Mononuclear cell (primary cell): ENCODE measurements around the gene PPIB. TPM values are rescaled to one million over a fixed set of nuclear protein-coding genes. Genes with fewer than 3 reads are reported as not detected.

ENCODE experiments used
- H3K27me3 ChIP-seq: 2 replicates; pipeline ENCODE4 v1.6.0; 2011; ENCODE audit warnings: low read length, control low read depth; ENCODE audit not compliant: insufficient read depth
- H3K4me1 ChIP-seq: 2 replicates; pipeline ENCODE4 v1.5.1; 2011; ENCODE audit warnings: mild to moderate bottlenecking, low read length, control low read depth; ENCODE audit not compliant: insufficient read depth
- H3K4me3 ChIP-seq: 2 replicates; pipeline ENCODE4 v1.5.1; 2011; ENCODE audit warnings: mild to moderate bottlenecking, low read length, moderate library complexity
- H3K9me3 ChIP-seq: 2 replicates; pipeline ENCODE4 v1.5.1; 2011; ENCODE audit warnings: low read depth, mild to moderate bottlenecking, control low read depth, low read length
- total RNA-seq: library from RNA; depleted of rRNA; stranded (reverse); fragments of >200 nt; gene quantifications from one replicate; pipeline ENCODE4 v1.2.3, GENCODE V29; 2012

The PPIB gene
- total RNA-seq, 1 donor: 219 TPM

DNA sequence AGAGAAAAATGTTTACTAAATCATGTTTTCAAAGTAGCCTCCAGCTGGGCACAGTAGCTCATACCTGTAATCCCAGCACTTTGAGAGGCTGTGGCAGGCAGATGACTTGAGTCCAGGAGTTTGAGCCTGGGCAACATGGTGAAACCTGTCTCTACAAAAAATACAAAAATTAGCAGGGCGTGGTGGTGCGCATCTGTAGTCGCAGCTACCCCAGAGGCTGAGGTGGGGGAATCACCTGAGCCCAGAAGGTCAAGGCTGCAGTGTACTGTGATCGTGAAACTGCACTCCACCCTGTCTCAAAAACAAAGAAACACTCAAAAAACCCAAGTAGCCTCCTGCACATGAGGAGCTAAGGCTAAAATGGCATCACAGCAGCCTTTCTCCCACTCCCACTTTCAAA, 1.6 kb upstream of the PPIB start:
- no peaks in the 10 kb centered on the region for H3K9me3 ChIP-seq
- no peaks in the 10 kb centered on the region for H3K27me3 ChIP-seq
- H3K4me3 ChIP-seq: no peak overlapping the region
- H3K4me1 ChIP-seq: peaks cover 51% of the 10 kb centered on the region

DNA sequence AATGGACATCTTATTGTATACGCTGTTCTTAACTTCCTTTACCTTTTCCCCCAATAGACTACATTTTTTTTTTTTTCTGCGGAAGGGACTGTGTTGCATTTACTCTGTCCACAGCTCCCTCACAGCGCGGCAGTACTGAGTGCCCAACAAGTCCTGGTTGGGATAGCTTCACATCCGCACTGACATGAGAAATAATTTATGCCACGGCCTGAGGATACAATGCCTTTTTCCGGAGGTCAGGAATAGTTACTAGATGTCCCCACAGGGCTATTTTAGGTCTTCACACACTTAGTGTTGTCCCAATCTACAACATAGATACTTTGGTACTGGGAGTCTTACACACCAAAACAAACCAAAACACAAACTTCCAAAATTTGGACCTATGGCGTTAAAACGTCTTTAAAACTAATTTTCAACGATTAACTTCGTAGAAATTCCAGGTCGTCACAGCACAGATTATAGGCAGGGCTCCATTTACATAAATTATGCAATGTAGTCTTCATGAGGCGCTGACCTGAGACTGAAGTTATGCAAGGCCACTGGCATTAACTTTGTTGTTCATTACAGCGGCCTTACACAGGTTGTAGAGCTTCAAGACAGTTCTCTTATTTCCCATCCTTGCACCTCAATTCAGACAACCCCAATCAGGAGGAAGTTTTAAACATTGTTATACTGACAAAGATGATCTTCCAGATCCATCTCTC, 989 bp upstream of the PPIB start:
- Histone ChIP-seq H3K9me3 (no peaks in the 10 kb centered on the region), H3K4me3 (peak overlapping the region; percentile 87), H3K27me3 (no peaks in the 10 kb centered on the region), H3K4me1 (peaks cover 58% of the 10 kb centered on the region)

DNA sequence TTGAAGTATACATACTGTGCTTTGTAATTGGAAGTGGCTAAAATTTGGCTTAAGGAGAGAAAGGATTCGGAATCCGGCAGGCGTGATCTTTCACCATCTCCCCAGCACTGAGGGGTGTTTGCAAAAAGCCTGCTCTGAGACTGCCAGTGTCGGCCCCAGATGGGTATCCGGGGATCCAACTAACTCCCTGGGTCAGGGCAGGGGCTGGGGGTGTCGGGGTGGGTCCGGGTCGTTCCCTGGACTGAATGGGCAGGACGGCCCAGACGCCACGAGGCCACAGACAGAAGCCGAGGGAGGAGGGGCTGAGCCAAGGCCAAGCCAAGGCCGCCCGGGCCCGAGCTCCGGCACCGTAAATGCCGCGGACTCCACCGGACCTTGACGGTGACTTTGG, 349 bp downstream of the PPIB start:
- Histone ChIP-seq H3K9me3 (no peaks in the 10 kb centered on the region), H3K27me3 (no peaks in the 10 kb centered on the region), H3K4me3 (peak overlapping the region; percentile 87), H3K4me1 (peaks cover 68% of the 10 kb centered on the region)

DNA sequence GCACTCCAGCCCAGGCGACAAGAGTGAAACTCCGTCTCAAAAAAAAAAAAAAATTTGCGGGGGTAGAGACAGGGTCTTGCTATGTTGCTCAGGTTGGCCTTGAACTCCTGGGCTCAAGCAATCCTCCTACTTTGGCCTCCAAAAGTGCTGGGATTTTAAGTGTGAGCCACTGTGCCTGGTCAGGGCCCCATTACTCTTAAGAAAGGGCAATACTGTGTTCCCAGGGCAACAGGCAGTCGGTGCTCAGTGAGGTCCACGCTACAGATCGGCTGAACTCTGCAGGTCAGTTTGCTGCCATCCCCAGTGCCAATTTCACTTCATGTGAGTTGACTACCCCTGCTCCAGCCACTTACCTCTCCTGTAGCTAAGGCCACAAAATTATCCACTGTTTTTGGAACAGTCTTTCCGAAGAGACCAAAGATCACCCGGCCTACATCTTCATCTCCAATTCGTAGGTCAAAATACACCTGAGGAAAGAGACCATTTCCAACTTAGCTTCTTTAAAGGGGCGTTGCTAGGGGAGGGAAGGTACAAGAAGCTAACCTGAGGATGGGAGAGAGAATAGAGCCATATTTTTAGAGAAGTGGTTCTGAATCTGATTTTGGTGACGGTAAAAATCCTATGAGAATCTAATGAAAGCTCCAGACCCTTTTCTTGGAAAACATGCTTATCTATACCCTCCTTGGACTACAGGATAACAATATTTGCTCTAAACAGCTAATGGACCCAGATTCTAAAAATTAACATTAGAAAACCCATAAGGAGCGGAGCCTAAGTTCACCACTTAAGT, 939 bp downstream of the PPIB start:
- H3K4me3 ChIP-seq: peak overlapping the region; percentile 87
- H3K9me3 ChIP-seq: no peaks in the 10 kb centered on the region
- H3K27me3 ChIP-seq: no peaks in the 10 kb centered on the region
- H3K4me1 ChIP-seq: peaks cover 68% of the 10 kb centered on the region

DNA sequence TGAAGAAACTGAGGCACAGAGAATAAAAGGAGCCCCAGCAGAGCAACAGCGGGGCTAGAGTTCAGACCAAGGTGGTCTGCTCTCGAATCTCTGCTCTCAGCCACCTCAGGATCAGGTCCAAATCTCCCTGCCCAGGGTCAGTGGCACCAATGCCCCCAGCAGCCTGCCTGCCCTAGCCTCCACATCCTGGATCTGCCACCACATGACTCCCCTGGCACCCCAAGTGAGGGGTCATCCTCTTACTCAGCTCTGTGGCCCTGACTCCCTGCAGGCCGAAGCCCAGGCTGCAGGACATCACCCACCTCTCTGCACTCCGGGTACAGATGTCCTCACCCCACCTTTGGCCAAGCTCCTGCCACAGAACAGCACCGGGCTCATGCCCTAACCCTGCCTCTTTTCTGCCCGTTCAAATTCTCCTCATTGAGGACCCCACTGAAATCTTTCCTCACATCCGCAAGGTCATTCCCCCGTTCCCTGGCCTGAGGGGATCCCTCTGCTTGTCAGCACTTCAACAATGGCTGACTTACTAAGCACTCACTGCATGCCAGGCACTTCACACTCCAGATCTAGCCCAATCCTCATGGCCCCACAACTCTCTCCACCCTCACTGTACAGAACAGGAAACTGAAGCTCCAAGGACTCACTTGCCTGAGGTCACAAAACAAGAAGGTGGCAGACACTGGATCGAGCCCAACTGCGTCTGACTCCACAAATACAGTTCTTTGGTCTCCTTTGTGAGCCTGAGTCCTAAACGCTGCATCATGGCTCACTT, 4.3 kb downstream of the PPIB start:
- Histone ChIP-seq H3K27me3 (no peaks in the 10 kb centered on the region), H3K9me3 (no peaks in the 10 kb centered on the region), H3K4me1 (peaks cover 58% of the 10 kb centered on the region), H3K4me3 (no peak overlapping the region)

DNA sequence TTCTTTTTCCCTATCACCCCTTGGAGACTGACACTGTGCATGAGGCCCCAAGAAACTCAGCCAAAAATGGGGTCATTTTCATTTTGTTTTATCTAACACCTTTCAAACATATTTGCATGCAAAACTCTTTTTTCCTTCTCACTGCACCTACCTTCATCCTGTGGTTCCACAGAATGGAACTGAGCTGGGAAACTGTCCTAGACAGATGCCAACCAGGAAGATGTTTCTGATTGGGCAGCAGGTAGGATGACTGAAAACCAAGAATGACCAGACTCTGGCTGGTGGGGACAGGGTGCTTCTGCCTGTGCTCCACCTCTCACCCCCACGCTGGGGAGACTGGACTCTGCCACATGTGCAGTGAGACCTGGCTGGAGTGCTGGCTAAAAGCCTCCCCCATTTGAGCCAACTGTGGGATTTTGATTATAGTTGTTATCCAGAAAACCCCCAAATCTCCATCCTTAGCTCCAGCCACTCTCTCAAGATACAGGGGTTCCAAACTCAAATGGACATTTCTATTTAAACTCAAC, 5.2 kb downstream of the PPIB start:
- Histone ChIP-seq H3K9me3 (no peaks in the 10 kb centered on the region), H3K27me3 (peaks cover 7% of the 10 kb centered on the region), H3K4me3 (no peak overlapping the region), H3K4me1 (peaks cover 64% of the 10 kb centered on the region)

DNA sequence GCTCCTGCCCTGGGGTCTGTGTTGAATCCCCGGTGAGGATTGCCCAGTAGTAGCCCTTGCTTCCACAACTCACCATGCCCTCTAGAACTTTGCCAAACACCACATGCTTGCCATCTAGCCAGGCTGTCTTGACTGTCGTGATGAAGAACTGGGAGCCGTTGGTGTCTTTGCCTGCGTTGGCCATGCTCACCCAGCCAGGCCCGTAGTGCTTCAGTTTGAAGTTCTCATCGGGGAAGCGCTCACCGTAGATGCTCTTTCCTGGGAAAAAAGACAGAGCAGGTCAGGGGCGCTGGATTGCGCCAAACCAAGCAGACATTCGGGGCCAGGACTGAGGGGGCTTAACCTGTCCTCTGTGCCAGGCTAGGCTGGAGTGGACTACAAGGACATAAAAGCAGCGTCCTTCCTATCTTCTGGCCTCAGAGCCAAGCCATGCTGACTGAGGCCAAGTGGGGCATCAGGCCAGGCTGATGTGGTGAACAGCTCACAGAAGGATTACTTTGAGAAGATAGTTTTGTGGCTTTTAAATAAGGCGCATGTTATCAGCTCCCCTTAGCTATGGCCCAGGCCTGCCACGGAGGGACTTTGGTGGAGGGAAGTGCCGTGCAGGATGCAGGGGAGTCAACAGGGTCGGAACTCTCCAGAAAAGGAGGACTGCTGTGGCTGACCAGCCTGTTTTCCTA, 6.0 kb downstream of the PPIB start:
- Histone ChIP-seq H3K4me3 (no peak overlapping the region), H3K4me1 (peaks cover 67% of the 10 kb centered on the region), H3K27me3 (peaks cover 16% of the 10 kb centered on the region), H3K9me3 (no peaks in the 10 kb centered on the region)

DNA sequence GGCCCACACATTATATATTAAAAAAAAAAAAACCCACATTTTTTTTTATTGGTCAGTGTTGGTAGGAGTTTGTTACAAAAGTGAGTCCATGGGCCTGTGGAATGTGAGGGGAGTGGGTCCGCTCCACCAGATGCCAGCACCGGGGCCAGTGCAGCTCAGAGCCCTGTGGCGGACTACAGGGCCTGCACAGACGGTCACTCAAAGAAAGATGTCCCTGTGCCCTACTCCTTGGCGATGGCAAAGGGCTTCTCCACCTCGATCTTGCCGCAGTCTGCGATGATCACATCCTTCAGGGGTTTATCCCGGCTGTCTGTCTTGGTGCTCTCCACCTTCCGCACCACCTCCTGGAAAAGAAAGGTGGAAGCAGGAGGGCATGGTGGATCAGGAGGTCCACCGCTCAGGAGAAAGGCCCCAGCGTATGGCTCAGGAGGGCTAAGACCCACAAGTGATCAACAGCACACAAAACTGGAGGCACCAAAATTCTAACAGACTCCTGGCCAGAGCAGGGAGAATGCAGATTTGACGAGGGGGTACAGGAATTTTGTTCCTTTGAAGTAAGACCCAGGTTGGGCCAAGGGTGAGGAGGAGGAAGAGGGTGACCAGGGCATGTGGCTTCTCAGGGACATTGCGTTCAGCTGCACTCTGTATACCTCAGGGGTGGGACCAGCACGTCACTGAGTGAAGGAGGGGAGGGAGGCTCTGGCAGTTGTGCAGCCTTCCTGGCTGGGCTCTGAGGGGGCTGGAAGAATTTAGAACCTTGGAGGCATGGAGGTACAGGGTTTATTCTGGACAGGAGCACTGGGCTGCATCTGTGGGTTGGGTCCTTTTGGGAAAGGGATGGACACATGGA, 6.8 kb downstream of the PPIB start:
- Histone ChIP-seq H3K9me3 (no peaks in the 10 kb centered on the region), H3K4me3 (no peak overlapping the region), H3K4me1 (peaks cover 65% of the 10 kb centered on the region), H3K27me3 (peaks cover 18% of the 10 kb centered on the region)

DNA sequence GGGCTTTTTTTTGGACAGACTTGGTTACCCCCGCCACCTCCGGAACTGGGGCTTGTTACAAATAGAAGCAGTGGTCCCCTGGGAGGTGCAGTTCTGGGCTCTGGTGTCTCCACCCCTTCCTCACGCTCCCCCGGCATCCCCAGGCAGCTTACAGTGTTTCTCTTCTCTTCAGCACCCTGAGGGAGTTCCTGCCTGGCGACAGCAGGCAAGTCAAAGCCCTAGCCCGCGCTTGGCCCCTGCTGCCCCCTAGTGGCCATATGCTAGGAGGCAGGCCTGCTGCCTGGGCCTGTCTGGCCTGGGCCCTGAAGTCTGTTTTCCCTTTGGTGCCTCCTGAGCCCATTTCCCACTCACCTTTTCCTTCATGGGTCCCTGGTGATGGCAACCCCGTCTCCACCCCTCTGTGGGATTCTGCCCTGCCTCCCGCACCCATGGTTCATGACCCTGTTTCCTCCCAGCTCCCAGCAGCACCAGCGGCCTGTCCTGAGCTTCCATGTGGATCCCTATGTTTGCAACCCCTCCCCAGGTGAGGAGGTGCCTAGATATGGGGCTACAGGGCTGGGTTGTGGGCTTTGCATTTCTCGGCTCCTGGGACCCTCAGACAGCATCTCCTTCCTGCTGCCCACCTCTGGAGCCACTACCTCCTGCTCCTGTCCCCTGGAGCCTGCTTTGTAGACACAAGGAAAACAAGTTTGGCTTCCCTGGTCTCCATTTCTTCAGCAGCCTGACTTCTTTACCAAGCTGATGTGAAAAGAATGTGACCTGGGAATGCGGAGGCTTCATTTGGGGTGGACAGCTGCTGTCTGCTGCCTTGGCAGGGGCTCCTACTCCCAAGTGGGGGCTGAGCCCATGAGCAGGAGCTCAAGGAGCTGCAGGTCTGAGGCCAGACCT, 9.1 kb downstream of the PPIB start:
- H3K9me3 ChIP-seq: no peaks in the 10 kb centered on the region
- H3K4me1 ChIP-seq: peaks cover 61% of the 10 kb centered on the region
- H3K27me3 ChIP-seq: peaks cover 18% of the 10 kb centered on the region
- peak overlapping the region; percentile 41 for H3K4me3 ChIP-seq

DNA sequence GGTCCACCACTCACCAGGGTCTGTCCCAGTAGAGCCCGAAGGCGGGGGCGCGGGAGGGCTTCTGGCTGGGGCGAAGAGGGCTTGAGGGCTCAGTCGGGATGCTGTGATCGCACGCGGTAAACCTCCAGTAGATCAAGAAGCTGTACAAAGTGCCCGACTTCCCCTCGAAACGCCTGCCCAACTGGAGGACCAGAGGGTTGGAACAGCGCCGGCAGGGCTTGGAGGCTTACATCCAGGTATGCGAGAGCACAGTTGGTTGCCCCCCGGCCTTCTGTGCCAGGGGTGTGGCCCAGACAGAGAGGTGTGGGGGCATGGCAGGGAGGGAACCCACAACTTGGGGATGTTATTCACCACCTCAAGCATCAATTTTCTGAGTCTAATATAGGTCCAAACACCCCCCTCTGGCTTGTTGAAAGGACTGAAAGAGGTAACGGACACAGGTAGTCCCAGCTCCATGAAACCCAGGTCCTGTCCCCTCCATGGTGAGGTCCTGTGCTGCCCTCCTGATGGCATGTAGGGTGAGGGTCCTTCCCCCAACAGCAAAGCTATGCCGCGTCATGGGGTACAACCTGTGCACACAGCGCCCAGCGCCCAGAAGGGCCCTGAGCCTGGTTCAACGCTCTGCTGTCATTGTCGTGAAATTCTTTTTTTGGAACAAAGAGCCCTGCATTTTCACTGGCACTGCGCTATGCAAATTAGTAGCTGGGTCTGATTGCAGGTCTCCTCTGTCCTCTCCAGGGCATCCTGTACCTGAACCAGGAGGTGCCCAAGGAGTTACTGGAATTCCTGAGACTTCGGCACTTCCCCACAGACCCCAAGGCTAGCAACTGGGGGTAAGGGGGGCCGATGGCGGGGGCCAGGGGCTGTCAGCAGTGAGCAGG, 10.1 kb downstream of the PPIB start:
- Histone ChIP-seq H3K9me3 (no peaks in the 10 kb centered on the region), H3K27me3 (peaks cover 18% of the 10 kb centered on the region), H3K4me1 (peaks cover 53% of the 10 kb centered on the region), H3K4me3 (peak overlapping the region; percentile 41)

DNA sequence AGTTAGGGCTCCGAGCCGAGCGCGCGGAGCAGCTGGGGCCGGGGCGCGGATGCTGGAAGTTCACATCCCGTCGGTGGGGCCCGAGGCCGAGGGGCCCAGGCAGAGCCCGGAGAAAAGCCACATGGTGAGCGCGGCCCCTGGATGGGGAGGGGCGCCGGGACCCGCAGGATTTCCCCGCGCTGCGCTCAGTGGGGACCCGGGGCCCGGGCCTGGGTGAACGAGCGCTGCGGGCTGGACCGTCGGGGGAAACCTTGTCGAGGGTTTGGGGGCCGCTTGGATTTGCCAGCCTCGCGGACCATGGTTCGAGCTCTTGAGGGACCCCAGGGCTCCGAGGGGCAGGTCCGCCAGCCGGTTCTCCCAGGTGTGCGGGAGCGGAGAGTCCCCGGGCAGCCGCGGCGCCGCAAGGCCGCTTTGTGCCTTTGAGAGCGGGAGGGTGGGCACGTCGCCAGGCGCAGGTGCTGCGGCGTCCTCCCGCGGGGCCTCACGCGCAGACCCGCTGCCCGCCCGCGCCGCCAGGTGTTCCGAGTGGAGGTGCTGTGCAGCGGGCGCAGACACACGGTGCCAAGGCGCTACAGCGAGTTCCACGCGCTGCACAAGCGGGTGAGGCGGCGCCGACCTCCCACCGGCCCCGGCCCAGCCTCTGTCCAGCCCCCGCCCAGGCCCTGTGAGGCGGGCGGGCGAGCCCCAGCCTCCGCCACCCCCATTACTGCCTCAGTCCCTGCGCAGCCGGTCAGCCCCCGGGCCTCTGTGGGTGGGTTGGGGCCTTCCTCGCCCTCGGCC, 10.9 kb downstream of the PPIB start, which contains the start of gene SNX22:
Gene SNX22, plus strand, starts transcription at position 5 of the 780 bp plus-strand sequence. Its CDS starts 45 bp downstream, at position 50.
- peaks cover 18% of the 10 kb centered on the region for H3K27me3 ChIP-seq
- peaks cover 52% of the 10 kb centered on the region for H3K4me1 ChIP-seq
- peak within 1 kb of the TSS; percentile 41 for H3K4me3 ChIP-seq
- no peaks in the 10 kb centered on the region for H3K9me3 ChIP-seq
